Activated CD4-positive, CD25-positive, alpha-beta regulatory T cell (primary cell): ENCODE measurements around the gene UBAP1L.
"Not testable (repeated sequence)": the region's sequence is repeated elsewhere in the genome, so short reads cannot be mapped to it uniquely, and the experiment has no call there.

Source experiments
- DNase-seq, 4 experiments: peaks; one replicate each; lab custom pipeline; 2025; lab: John Stamatoyannopoulos, UW

Gene UBAP1L

DNA sequence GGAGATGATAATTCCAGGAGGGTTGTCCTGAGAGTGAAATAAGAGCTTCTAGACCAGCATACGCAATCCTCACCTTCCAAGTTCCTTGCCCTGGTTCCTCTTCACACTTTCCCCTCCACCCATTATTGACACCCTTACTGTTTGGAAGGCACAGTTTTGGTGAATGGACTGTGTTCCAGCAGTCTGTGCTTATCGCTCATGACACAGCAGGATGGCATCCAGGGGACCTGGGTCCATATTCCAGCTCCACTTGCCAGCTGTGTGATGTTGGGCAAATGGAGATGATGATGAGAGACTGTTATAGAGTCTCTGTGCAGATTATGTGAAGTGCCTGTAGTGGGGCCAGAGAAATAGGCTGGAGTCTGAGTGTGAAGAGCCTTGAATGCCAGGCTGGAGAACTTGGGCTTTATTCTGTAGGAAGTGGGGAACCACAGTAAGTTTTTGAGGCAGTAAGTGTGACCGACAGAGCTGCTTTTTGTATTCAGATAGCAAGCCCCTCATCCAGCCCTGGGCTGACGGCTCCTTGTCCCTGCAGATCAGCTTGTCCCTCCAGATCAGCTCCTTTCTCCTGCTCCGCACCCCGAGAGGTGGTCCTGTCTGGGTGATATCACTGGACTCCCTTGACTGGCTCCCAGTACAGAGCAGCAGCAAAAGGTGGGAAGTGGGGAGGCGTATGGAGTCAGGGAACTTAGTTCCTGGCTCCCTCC lies 30.3 kb downstream of the UBAP1L start:
- DNase-seq = no peak

DNA sequence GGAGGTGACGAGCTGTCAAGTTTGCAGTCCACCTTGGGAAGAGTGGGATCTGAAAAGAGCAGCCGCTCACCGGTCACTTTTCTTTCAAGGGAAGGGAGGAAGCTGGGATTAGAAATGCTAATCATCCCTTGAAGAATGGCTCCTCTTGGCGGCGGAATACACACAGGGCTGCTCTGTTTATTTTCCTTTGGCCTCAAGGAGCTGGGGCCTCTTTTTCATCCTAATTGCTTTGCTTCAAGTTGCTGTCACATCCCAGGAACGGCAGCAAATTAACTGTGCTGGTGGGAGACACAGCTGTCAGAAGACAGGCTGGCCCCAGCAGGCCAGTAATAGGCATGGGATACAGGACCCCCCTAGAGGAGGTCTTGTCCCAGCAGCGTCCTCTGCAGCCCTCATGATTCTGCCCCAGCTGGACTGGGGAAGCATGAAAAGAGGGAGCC lies 31.7 kb downstream of the UBAP1L start:
- DNase-seq = no peak

- no peak for DNase-seq
Measured at GRCh38 chr15:65082303-65082953, 32.6 kb downstream of the UBAP1L start.

GRCh38 chr15:65081758-65082157 lies 33.2 kb downstream of the UBAP1L start:
- no peak for DNase-seq

GRCh38 chr15:65081270-65081669 lies 33.7 kb downstream of the UBAP1L start:
- DNase-seq = no peak

DNA sequence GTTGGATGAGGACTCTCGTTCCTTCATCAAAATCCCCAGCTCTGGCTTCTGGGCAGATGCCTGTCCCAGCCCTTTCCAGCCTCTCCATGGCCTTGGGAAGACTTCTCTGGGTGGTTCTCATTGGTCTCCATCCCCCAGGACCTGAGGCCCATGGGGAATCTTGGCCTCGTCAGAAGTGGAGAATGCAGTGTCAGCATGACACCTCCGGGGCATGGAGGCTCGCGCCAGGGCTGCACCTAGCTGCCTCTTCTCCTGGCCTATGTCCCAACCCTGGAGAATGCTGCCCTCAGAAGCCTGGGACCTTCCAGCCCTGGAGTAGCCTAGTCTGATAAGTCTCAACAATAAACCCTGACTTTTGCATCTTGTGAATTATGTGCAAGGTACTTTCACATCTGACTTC lies 35.4 kb downstream of the UBAP1L start:
- no peak for DNase-seq

- peak in 2 of 4 experiments; percentile 6 to 14 for DNase-seq
Measured at GRCh38 chr15:65077981-65078352, 37.0 kb downstream of the UBAP1L start.

GRCh38 chr15:65077291-65077980 lies 37.6 kb downstream of the UBAP1L start:
- no peak for DNase-seq

DNA sequence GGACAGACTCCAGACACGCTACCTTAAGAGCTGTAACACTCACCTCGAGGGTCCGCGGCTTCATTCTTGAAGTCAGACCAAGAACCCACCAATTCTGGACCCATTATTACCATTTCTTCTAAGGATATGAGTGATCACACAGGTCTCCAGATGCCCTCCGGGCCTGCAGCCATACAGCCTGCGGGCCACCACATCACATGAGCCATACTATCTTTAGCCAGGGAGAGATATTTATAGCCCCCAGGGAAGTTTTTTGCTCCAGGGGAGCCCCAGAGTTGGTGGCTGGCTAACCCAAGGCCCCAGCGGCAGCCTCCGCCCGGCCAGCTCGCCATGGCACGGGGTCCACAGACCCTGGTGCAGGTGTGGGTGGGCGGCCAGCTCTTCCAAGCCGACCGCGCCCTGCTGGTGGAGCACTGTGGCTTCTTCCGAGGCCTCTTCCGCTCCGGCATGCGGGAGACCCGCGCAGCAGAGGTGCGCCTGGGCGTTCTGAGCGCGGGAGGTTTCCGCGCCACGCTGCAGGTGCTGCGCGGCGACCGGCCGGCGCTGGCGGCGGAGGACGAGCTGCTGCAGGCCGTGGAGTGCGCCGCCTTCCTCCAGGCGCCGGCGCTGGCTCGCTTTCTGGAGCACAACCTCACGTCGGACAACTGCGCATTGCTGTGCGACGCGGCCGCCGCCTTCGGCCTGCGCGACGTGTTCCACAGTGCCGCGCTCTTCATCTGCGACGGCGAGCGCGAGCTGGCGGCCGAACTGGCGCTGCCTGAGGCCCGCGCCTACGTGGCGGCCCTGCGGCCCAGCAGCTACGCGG lies 38.3 kb downstream of the UBAP1L start, which contains the start of gene KBTBD13:
Gene KBTBD13 (plus strand): TSS at position 261 of the 805 bp plus-strand sequence. CDS start 70 bp downstream, at position 331.
- DNase-seq = no peak

DNA sequence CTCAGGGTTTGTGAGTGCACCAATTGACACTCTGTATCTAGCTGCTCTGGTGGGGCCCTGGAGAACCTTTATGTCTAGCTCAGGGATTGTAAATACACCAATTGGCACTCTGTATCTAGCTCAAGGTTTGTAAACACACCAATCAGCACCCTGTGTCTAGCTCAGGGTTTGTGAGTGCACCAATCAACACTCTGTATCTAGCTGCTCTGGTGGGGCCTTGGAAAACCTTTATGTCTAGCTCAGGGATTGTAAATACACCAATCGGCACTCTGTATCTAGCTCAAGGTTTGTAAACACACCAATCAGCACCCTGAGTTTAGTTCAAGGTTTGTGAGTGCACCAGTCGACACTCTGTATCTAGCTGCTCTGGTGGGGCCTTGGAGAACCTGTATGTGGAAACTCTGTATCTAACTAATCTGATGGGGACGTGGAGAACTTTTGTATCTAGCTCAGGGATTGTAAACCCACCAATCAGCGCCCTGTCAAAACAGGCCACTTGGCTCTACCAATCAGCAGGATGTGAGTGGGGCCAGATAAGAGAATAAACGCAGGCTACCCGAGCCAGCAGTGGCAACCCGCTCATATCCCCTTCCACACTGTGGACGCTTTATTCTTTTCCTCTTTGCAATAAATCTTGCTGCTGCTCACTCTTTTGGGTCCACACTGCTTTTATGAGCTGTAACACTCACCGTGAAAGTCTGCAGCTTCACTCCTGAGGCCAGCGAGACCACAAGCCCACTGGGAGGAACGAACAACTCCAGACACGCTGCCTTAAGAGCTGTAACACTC lies 39.2 kb downstream of the UBAP1L start:
- DNase-seq = not testable (repeated sequence)

GRCh38 chr15:65074946-65075345 lies 40.1 kb downstream of the UBAP1L start:
- DNase-seq = not testable (repeated sequence)

GRCh38 chr15:65072617-65073016 lies 42.4 kb downstream of the UBAP1L start:
- DNase-seq = no peak

DNA sequence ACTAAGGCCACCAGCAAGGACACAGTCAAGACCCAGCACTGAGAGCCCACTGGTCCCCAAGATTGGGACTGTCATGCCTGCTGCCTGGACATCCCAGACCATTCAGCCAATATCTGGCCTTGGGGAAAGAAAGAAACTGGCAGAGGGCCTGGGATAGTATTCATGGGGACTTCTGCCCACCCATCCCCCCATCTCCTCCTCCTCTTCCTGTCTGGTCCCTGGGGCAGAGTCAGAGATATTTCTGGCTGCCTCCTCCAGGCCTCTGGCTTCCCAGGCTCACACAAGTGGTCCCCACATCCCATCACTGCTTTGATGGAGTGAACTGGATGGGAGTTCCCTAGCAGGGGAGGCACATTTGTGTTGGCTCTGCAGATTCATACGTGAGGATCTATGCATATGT lies 43.0 kb downstream of the UBAP1L start:
- no peak for DNase-seq

DNA sequence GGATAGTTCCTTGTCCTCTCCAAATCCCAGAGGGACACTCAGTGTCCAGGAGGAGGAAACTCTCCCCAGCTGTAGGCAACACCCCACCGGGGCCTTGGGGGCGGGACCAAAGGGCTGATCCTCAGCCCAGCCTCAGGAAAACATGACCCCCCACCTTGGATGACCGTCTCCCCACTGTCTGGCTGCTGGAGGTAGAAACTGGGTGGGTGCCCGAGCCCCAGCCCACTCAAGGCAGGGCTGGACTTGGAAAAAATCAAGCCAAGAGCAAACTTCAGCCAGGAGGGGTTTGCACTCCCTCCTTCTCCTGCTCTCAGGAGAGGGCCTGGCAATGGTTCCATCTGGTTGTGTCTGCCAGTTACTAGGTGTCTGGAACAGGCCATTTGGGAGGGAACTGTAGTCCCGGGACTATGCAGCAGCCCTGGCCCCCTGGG lies 43.6 kb downstream of the UBAP1L start:
- no peak for DNase-seq

GRCh38 chr15:65069779-65070546 lies 45.0 kb downstream of the UBAP1L start:
- no peak for DNase-seq

GRCh38 chr15:65069179-65069578 lies 45.8 kb downstream of the UBAP1L start:
- DNase-seq = no peak

DNA sequence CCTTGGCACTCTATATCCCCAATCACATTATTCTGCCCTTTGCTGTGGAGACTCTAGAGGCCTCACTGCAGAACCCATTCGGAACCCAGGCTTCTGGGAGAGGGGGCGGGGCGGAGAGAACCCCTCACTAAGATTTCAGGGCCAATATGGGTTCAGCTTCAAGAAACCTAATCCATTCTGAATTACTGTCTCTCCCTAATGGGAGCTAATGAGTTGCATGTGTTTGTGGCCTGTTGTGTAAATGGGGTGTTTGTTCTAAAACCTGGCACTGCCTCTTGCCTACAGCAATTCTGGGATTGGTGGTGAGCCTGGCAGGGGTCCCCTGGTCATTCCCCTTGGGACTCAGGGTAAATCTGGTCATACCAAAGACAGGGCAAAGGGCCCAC lies 46.6 kb downstream of the UBAP1L start:
- DNase-seq = no peak

- no peak for DNase-seq
Measured at GRCh38 chr15:65067645-65068402, 47.2 kb downstream of the UBAP1L start, which contains the start of gene RASL12. Gene RASL12, minus strand, starts transcription at chr15:65067991. Its CDS starts 156 bp downstream, at chr15:65067835.

DNA sequence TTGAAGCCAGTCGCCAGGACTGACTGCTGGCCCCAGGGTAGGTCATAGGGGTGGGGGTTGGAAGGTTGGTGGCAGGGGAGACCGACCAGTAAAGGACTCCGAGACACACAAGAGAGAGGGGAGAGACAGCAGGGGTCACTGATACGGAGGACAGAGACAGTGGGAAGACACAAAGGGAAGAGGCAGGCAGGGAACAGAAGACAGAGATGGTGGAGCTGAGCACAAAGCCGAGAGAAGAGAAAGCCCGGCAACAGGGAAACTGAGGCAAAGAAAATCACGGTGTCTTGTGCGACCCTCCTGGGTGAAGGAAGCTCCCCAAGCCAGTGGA lies 47.7 kb downstream of the UBAP1L start:
- no peak for DNase-seq
